ENCODE results near the gene RNF180.
"Not testable (repeated sequence)": the region's sequence is repeated elsewhere in the genome, so short reads cannot be mapped to it uniquely, and the experiment has no call there.

Gene RNF180

DNA sequence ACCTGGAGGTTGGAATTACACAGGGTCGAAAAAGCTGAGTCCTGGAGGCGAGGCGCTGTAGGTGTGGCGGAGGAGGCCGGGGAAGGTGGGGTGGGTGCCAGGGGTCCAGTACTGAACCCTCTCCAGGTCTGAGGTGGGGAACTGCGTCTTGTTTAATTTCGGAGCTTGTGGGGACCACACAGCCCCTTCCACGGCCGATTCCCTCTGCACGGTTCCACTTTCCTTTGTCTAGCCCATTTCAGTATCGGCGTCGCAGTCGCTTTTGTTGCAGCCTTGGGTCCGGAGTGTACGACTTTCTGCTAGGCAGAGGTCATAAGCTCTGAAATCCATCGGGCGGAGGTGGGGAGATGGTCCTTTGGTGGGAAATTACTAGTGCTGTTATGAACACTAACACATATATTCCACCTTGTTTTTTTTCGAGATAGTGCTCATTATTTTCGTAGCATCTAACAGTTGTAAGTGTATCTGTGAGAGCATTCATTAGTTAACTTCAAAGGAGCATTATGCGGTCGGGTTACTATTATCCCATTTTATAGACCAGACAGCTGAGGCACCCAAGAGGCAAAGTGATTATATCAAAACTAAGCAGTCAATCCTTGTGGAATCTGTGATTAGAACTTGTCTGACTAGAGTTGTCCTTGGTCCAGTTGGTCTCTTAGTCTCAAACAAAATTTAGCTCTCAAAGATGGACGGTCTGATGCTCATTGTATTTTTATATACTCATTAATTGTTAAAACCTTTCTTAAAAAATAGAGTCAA, 737 bp downstream of the RNF180 start:
- H3K27ac ChIP-seq, result no peak overlapping the region
- DNase-seq (ENCODE audit: low read depth, low spot score), result no peak

DNA sequence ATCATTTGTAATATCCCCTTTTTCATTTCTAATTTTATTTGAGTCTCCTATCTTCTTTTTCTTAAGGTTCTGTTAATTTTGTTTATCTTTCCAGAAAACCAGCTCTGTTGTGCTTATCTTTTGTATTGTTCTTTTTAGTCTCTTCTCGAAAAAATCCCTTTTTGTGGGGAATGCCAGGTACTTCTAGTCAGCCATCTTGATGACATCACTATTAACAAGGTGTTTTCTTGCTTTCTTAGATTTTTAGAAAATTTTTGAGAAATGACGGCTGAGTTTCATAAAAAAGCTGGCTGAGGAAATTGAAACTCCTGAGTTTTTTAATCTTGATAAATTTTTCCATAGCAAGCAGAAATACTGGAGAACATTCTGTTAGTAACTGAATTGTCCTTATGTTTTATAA, 10.7 kb downstream of the RNF180 start:
- DNase-seq (ENCODE audit: low read depth, low spot score), result no peak

DNA sequence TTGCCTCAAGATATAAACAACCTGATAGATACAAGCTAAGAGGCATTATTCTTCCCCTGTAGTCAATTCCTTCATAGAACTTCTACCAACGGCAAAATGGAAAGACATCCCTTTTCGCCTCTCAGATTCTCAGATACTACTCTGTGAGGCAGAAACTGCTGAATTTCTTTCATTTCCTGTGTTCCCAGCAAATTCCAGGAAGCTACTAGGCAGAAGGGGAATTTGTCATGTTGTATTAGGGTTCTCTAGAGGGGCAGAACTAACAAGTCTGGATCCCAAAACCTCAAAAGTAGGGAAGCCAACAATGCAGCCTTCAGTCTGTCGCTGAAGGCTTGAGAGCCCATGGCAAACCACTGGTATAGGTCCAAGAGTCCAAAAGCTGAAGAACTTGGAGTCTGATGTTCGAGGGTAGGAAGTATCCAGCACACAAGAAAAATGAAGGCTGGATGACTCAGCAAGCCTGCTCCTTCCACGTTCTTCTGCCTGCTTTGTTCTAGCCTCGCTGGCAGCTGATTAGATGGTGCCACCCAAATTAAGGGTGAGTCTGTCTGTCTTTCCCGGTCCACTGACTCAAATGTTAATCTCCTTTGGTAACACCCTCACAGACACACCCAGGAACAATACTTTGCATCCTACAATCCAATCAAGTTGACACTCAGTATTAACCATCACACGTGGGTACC, 15.2 kb downstream of the RNF180 start:
- DNase-seq (ENCODE audit: low read depth, low spot score), result no peak
- peak overlapping the region; percentile 15 for H3K27ac ChIP-seq

More for the DNA sequence above, 10.7 kb downstream of the RNF180 start:
- no peak overlapping the region for H3K27ac ChIP-seq

DNA sequence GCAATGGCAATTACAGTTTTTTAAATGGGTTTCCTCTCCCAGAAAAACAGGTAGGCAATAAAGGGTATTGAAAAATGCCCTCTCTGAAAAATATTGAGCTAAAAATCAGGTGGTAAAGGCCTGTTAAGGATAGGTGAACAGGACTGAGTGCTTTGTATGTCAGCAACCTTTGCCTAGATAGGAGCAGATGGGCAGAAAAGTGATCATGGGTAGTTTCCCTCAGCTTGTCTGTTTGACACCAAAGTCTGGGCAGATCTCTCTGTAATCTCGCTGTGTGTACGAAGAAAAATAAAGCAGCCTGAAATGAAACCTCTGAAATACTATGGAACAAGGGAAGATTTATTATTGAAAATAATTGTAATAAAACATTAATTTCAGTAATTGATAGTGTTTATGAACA, 15.8 kb downstream of the RNF180 start:
- no peak overlapping the region for H3K27ac ChIP-seq
- no peak for DNase-seq (ENCODE audit: low read depth, low spot score)

DNA sequence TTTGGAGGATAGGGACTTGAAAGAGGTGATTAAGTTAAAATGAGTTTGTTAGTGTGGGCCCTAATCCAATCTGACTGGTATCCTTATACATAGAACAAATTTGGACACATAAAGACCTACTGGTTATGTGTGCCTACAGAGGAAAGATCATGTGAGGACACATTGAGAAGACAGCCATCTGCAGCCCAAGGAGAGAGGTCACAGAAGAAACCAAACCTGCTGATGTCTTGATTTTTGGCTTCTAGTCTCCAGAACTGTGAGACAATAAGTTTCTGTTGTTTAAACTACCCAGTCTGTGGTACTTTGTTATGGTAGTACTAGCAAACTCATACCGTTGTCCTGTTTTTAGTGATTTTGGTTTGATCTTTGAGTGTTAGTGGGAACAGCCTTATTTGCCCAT, 18.3 kb downstream of the RNF180 start:
- no peak for DNase-seq (ENCODE audit: low read depth, low spot score)
- no peak overlapping the region for H3K27ac ChIP-seq

DNA sequence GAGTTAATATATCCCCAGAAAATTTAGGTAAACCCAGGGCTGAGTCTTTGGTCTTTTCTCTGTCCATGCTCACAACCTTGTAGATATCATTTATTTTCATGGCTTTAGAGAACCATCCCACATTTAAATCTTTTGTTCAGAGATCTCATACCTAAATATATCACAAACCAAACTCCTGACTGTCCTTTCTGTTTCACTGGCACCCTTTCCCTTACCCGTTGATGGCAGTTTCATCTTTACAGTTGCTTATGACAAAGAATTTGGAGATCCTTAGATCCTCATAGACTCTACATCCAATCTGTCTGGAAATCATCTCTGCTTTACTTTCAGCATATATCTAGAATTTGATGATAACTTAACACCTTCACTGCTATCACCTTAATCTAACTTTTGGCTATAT, 19.2 kb downstream of the RNF180 start:
- H3K27ac ChIP-seq, result no peak overlapping the region
- DNase-seq (ENCODE audit: low read depth, low spot score), result no peak

DNA sequence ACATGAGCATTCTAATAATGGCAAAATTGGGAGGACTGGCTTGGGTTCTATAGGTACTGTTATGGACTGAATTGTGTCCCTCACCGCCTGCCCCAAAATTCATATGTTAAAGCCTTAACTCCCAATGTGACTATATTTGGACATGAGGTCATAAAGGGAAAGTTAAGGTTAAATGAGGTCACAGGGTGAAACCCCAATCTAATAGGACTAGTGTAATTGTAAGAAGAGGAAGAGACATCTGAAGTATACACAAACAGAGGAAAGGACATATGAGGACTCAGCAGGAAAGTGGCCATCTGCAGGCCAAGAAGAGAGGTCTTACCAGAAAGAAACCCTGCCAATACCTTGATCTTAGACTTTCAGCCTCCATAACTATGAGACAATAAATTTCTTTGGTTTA, 23.1 kb downstream of the RNF180 start:
- no peak overlapping the region for H3K27ac ChIP-seq
- no peak for DNase-seq (ENCODE audit: low read depth, low spot score)

DNA sequence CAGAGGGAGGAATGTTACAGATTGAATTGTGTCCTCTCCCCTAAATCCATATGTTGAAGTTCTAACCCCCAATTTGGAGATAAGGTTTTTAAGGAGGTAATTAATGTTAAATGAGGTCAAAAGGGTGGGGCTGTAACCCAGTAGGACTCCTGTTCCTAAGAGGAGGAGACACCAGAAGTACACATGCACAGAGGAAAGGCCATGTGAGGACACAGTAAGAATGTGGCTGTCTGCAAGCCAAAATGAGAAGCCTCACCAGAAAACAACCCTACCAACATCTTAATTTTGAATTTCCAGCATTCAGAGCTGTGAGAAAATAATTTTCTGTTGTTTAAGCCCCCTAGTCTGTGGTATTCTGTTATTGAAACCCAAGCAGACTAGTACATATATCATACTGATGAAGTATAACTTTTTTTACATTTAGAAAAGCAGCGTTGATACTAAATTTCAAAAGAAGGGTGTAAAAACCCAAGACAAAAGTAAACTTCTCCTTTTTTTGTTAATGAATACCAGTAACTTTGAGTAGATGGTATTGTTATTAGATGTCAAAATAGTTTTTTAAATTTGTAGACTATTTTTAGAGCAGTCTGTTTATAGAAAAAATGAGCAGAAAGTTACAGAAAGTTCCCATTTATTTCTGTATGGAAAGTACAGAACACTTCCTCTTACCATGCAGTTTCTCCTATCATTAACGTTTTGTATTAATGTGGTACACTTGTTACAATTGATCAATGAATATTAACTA, 25.1 kb downstream of the RNF180 start:
- no peak overlapping the region for H3K27ac ChIP-seq
- DNase-seq (ENCODE audit: low read depth, low spot score), result no peak

DNA sequence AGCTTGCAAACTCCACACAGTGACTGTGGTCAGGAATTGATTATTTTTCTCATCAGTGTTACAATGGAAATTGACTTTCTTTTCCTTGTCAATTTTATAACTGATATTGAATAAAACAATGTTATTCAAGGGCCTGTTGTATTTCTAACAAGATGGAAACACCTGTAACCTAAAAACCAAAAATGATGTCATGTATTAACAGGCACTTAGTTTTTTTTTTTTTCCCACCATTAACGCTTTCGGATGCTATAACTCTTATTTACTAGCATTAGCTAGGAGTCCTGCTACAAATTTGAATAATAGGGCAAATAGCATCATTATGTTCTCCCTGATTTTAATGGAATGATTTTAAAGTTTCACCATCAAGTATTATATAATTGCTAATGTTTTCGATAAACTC, 30.3 kb downstream of the RNF180 start:
- DNase-seq (ENCODE audit: low read depth, low spot score), result no peak
- no peak overlapping the region for H3K27ac ChIP-seq

DNA sequence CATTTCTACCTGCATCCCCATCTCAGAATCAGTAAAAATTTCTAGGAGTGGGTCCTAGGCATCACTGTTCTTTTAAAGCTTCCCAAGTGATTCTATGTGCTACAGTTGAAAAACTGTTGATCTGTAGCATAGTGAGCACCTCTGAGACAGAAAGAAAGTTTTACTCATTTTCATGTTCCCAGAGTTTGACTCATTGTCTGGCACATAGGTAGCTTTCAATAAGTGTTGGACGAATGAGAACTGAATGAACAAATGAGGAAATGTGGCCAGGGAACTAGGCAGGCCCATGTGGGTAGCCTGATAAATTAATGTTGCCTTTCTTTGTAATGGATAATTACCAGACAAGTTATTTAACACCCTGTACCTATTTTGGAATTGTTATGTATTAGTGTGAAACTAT, 33.8 kb downstream of the RNF180 start:
- no peak overlapping the region for H3K27ac ChIP-seq
- no peak for DNase-seq (ENCODE audit: low read depth, low spot score)

DNA sequence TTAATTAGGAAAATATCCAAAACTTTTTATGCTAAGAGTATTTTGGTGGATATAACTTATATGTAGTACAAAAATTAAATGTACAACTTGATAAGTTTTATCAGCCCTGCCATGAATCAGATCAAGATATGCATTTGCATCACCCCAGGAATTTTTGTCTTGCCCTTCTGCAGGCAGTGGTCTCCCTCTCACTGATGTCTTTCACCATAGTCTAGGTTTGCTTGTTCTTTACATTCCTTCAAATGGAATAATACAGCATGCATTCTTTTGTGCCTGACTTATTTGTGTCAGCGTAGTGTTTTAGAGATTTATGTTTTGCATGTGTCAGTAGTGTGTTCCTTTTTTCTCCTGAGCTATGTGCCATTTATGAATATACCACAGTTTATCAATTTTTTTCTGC, 36.4 kb downstream of the RNF180 start:
- H3K27ac ChIP-seq, result no peak overlapping the region
- no peak for DNase-seq (ENCODE audit: low read depth, low spot score)

DNA sequence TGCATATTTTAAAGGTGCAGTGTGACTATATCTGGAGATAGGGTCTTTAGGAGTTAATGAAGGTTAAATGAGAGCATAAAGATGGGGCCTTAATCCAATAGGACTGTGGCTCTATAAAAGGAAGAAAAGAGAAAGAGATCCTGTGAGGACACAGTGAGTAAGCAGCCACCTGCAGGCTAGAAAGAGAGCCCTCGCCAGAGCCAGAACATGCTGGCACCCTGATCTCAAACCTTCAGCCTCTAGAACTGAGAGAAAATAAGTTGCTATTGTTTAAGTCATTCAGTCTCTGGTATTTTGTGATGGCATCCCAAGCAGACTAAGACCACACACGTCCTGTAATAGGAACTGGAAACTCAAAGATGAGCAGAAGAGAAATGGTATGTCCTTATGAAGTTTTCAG, 41.0 kb downstream of the RNF180 start:
- DNase-seq (ENCODE audit: low read depth, low spot score), result no peak
- H3K27ac ChIP-seq, result no peak overlapping the region

DNA sequence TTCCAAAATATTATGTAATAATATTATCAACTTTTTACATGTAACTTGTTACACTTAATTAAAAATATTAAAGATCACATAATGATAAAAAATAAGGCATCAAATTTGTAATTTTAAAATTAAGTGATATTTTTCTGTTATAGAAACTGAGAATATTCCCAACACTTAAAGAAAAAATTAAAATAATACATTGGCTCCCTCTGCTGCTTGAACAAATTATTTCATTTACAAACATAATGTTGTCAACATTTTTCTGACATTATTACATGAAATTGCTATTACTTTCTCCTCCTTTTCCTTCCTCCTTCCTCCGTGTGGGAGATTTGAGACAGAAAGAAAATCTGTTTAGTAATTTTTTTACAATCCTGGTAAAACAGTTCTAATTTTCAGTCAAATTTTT, 42.3 kb downstream of the RNF180 start:
- DNase-seq (ENCODE audit: low read depth, low spot score), result no peak
- no peak overlapping the region for H3K27ac ChIP-seq

DNA sequence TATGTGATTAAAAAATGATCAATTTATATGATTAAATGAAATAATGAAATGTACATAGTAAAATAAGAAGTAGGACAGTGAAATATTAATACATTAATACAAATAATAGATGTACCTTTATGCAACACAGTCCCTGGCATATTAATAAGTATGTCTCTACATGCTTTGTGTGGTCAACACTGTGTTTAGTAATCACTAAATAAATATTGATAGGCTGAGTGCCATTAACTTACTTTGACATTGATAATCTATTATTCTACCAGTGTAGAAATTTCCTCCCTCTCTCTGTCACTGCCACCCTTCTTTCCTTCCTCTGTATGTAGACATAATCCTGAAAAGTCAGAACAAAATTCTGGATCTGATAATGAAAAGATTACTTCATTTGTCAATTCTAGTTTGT, 43.7 kb downstream of the RNF180 start:
- DNase-seq (ENCODE audit: low read depth, low spot score), result no peak
- no peak overlapping the region for H3K27ac ChIP-seq

DNA sequence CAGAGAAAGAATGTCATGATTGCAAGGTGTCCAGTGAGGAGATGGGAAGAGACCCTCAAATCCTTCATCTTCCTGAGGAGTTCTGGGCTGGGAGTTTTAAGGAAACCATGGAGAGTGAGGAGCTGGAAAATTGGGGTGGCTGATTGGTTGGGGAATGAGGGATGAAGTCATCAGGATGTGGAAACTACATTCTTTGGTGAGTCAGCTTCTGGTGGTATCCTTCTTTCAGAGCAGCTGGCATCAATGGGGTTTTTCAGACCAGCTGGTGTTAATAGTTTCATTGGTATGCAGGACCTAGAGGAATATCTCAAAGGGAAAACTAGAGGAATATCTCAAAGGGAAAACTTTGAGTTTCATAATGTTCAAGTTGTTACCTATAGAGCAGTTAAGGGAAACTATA, 45.2 kb downstream of the RNF180 start:
- peak overlapping the region; percentile 9 for H3K27ac ChIP-seq
- DNase-seq (ENCODE audit: low read depth, low spot score), result peak; percentile 39

DNA sequence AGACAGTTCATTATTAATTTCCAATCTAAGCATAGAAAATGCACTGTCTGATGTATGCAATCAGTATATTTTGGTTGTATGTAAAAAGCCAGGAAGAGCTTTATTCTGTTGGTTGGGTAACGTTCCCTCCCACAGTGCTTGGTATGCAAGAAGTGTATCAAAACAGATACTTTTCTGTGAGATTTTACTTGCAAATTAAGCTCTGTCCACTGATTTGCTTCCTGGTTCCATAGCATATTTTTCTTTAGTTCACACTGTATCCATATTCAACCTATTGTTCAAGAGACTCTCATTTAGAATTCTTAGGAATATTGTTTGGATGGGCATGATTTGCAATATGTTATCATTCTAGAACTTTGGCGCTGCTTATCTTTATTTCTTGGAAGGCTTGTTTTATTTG, 47.4 kb downstream of the RNF180 start:
- H3K27ac ChIP-seq, result no peak overlapping the region
- DNase-seq (ENCODE audit: low read depth, low spot score), result no peak

DNA sequence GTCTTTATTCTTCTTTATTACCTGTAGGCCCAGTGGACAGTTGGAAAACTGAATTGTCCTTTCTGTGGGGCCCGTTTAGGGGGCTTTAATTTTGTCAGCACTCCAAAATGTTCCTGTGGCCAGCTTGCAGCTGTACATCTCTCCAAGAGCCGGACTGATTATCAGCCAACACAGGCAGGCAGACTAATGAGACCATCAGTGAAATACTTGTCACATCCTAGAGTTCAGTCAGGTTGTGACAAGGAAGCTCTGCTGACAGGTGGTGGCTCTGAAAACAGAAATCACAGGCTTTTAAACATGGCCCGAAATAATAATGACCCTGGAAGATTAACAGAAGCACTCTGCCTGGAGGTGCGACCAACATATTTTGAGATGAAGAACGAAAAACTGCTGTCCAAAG, 47.9 kb downstream of the RNF180 start:
- DNase-seq (ENCODE audit: low read depth, low spot score), result no peak
- H3K27ac ChIP-seq, result no peak overlapping the region

DNA sequence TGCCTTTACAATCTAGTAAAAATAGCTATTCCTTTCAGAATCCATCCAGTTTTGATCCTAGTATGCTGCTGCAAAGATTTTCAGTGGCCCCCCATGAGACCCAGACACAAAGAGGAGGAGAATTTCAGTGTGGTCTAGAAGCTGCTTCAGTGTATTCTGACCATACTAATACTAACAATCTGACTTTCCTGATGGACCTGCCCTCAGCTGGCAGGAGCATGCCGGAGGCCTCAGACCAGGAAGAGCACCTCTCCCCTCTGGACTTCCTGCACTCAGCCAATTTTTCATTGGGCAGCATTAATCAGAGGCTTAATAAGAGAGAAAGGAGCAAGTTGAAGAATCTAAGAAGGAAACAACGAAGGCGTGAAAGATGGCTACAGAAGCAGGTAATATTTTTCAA, 48.5 kb downstream of the RNF180 start:
- H3K27ac ChIP-seq, result no peak overlapping the region
- no peak for DNase-seq (ENCODE audit: low read depth, low spot score)

DNA sequence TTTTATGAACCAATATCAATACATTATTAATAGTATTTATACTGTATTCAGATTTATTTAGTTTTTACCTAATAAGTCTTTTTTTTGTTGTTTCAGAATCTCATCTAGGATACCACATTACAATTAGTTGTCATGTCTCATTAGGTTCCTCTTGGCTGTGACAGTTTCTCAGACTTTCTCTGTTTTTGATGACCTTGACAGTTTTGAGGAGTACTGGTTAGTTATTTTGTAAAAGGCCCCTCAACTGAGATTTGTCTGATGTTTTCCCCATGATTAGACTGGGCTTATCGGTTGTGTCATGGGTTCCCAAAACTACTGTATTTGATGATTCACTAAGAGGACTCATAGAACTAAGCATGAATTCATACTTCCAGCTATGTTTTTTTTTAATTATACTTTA, 56.3 kb downstream of the RNF180 start:
- no peak overlapping the region for H3K27ac ChIP-seq
- DNase-seq (ENCODE audit: low read depth, low spot score), result no peak

DNA sequence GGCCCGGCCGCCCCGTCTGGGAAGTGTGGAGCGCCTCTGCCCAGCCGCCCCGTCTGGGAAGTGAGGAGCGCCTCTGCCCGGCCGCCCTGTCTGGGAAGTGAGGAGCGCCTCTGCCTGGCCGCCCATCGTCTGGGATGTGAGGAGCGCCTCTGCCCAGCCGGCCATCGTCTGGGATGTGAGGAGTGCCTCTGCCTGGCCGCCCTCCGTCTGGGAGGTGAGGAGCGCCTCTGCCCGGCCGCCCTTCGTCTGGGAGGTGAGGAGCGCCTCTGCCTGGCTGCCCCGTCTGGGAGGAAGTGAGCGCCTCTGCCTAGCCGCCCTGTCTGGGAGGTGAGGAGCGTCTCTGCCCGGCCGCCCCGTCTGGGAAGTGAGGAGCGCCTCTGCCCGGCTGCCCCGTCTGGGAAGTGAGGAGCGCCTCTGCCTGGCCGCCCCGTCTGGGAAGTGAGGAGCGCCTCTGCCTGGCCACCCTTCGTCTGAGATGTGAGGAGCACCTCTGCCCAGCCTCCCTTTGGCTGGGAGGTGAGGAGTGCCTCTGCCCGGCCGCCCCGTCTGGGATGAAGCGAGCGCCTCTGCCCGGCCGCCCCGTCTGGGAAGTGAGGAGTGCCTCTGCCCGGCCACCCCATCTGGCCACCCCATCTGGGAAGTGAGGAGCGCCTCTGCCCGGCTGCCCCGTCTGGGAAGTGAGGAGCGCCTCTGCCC, 59.8 kb downstream of the RNF180 start:
- not testable (repeated sequence) for H3K27ac ChIP-seq; DNase-seq (ENCODE audit: low read depth, low spot score)

DNA sequence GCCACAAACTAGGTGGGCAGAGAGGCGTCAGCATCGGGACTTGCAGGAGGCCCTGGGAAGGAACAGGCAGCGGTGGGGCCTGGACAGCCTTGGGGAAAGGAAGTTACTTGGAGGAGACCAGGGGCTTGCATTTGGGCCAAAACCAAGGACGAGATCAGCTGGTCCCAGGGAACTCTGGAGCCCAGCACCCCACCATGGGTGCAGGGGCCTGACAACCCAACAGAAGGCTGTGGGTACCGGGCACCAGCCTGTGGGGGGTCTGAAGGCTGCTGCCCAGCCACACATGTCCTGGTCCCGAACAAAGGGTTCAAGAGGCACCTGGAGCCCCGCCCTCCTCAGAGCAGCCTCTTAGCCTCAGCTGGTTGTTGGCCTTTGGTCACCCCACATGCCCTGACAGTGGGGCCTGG, 61.5 kb downstream of the RNF180 start:
- H3K27ac ChIP-seq; DNase-seq (ENCODE audit: low read depth, low spot score): not testable (repeated sequence)

Data from epithelial cell of prostate (primary cell).